GM19397 (cell line): ENCODE data around the gene BHLHA15.
"Not testable (repeated sequence)": the region's sequence is repeated elsewhere in the genome, so short reads cannot be mapped to it uniquely, and the experiment has no call there.

Experiments
- ATAC-seq: cut with Tn5 transposase; IDR thresholded peaks from one replicate; pipeline ENCODE4 v1.9.1; 2021; ENCODE audit warnings: mild to moderate bottlenecking, moderate library complexity; ENCODE audit not compliant: unreplicated experiment

The BHLHA15 gene

DNA sequence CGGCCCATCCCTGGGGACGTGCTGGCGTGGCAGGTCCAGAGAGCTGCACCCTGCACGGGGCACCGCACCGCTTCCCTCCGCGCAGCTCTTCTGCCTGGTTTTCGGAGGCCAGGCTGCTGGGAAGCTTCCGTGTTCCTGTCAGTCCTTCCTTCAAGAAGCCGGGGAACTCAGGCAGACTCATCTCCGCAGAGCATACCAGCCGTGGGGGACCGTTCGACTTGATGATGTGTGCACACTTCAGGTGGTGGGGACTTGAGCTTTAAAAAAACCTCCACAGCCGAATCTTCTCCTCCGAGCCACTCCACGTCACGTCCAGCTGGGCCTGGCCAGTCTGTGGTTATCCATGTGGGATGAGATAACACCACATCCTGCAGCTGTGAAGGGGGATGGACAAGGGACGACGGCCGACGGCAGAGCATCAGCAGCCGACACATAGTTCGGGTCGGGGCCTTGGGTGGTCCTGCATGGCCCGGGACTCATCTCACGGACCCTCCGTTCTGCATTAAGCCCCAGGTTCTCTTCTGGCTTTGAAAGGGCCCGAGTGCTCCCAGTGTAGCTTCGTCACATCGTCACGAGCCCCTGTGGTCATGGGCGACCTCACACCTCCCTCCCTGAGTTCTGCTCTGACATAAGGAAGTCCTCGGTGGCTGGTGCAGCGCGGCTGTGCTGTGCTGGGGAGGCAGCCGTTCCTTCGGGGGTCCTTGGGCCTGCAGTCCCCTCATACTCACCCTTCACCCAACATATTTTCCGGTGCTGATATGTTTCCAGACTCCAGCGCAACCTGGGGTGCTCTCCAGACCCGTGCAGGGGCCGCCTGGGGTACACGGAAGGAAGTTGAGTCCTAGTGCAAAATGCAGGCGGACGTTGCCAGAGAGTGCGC lies 4.5 kb upstream of the BHLHA15 start:
- ATAC-seq = no peak

DNA sequence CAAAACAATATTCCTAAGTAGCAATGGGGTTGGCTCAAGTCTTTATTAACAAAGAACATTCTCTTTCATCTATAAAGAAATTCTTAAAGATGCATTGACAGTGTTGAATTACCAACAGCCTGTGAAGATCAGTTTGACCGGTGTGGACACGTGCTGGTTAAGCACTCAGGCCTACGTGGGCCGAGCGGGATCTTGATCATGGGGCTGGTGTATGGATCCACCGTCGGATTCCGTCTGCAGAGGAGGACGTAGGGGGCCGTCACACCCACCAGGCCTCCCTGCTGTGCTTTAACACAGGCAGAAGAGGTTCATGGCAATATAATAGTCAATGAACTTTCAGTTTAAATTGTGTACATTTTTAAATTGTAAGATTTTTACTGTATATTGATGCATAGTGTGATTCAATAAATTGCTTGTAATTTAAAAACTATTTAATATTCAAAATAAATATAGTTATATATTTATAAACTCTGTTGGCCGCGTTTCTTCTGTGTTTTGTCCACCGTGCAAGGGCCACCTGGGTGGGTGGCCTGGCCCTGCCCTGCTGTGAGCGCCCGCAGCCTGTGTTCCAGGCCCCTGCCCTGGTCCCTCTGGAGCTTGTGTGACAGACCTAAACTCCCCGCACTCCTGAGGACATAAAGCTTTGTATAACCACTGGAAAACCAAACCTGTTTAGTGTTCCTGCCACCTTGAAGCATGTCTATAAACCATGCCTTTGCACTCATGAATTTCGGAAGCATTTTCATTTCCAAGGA lies 1.9 kb upstream of the BHLHA15 start:
- ATAC-seq = no peak

DNA sequence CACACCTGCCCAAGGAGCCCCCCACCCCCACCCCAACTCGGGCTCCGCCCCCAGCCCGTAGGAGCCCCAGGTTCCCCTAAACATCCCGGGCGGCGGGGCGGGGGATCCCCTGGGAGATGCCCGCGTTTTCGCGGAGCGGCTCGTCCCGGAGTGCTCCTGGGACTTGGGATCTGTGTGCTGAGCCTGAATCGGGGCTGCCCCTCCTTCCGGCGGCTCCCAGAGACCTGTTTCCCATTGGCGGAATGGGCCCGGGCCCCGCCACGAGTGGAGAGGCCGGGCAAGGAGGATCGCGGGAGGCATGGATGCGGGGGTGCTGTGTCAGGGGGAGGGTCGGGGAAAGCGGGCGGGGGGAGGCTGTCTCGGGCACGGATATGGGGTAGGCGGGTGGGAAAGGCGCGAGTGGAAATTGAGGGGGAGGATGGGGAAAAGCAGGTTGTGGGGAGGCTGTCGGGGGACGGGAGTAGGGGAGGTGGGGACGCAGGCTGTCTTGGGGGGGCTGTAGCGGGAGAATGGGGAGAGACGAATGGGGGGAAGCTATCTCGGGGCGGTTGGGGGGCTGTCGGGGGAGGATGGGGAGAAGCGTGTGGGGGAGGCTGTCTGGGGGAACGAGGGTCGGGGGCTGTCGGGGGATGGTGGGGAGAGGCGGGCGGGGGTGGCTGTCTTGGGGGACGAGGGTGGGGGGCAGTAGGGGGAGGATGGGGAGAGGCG lies 572 bp upstream of the BHLHA15 start:
- ATAC-seq = no peak

DNA sequence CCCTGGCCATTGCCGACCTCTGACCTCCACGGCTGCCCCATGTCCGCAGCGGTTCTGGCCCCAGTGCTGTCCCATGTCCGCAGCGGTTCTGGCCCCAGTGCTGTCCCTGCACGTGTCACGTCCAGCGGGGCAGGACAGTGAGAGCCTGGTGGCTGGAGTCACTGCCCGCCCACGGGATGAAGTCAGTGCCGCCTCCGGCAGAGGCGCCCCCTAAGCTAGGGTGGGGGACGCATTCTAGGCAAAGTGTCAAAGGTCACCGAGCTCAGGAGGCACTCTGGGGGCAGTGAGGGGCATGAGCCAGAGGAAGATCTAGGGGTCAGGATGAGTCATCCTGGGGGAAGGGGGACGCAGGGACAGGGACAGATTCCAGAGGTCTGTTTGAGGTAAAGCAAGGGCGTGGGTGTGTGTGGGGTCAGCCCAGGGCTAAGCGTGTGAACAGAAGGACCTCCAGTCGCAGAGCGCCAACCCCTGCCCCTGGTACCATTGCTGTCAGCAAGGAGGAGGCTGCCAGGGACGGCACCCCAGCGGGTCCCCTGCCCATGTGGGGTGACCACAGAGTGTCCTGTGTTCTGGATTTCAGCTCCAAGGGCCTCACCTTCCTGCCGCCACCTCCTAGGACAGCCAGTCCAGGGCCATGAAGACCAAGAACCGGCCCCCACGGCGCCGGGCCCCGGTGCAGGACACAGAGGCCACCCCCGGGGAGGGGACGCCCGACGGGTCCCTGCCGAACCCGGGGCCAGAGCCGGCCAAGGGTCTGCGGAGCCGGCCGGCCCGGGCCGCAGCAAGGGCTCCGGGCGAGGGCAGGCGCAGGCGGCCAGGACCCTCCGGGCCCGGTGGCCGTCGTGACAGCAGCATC lies 665 bp downstream of the BHLHA15 start:
- no peak for ATAC-seq

DNA sequence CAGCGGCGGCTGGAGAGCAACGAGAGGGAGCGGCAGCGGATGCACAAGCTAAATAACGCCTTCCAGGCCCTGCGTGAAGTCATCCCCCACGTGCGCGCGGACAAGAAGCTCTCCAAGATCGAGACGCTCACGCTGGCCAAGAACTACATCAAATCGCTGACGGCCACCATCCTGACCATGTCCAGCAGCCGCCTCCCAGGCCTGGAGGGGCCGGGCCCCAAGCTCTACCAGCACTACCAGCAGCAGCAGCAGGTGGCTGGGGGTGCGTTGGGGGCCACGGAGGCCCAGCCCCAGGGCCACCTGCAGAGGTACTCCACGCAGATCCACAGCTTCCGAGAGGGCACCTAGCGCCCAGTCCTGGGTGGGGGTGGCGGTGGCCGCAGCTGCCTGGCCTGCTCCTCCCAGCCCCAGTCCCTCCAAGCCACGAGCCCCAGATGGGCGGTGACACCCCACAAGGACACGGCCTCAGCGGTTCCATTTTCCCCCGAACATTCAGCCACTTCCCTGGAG lies 1.3 kb downstream of the BHLHA15 start:
- ATAC-seq = no peak

DNA sequence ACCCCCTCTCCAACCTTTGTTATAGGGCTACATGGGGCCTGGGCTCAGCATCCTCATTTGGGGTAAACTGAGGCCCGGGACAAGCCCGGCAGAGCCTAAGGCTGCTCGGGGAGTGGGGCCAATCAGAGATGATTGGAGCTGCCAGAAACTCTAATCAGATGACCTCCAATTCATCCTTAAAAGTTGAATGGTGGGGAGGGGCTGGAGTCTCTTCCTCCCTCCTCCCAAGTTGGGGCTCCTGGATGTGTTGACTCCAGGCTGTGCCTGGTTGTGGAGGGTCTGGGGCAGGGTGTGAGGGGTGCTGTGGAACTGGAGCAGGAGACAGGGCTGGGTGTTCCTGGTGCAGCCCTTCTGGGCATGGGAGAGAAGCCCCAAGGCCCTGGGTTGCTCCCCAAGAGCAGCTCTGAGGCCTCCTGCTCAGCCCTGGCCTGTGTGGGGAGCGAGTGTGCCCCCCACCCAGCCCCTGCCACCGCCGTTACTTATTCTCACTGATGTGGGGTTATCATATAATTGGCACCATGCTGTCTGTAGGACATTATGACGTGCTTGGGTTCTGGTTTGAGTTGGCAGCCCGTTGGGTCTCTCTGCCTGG lies 2.2 kb downstream of the BHLHA15 start:
- no peak for ATAC-seq

DNA sequence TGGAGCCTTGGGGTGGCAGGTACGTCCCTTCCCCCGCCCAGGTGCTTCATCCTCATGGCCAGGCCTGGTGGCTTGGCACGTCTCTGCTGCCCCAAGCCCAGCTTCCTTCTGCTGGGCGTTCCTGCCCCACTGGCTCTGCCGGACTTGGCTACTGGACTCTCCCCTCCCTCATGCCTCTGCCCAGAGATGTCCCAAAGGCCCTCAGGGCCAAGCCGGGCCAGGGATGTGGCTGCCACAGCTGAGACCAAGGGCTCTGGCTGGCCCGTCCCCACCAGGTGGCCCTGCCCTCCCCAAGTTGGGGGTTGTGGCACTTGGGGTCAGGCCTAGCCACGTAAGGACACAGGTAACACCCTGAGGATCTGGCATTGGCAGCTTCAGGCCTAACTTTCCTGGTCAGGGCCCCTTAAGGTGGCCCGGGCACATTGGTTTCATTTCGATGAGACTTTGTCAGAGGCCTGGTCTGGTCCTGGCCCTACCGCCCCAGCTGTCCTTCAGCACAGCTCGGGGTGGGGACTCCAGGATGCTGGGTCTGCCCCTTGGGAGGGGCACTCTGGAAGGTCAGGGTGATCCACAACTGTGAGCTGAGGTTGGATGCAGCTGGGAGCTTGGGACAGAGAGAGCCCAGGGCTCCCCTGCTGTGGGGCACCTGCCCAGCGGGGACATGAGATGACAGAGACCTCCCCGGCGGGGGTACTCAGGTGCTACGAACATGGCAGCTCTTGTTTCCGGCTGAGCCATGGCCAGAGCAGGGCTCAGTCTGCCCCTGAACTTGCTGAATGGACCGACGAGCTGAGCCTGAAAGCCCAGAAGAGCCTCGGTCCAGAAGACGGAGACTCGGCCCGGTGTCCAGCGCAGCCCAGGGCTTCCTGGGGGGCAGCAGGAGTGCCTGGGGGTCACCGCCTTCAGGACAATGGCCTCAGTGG lies 2.9 kb downstream of the BHLHA15 start:
- ATAC-seq = no peak

DNA sequence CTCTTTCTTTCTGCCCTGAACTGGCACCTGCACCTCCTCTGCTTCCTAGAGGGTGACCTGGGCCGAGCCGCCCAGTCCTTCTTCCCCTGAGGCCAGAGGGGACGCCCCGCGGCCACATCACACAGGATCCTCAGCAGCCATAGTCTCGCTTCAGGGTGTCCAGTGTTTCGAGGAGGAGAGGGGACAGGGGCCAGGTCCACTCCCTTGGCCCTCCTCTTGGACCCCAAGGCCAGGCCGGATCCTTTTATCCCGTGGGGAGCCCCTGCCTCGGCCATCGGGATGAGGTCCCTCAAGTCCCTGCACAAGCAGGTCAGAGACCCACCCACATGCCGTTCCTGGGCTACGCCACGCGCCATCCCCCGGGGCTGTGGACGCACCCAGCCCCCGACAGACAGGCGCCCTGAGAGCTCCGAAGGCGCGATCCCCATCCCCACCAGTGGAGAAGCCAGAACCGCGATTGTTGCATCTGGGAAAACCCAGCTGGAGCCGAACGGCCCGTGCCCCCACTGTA lies 3.6 kb downstream of the BHLHA15 start:
- ATAC-seq = no peak

DNA sequence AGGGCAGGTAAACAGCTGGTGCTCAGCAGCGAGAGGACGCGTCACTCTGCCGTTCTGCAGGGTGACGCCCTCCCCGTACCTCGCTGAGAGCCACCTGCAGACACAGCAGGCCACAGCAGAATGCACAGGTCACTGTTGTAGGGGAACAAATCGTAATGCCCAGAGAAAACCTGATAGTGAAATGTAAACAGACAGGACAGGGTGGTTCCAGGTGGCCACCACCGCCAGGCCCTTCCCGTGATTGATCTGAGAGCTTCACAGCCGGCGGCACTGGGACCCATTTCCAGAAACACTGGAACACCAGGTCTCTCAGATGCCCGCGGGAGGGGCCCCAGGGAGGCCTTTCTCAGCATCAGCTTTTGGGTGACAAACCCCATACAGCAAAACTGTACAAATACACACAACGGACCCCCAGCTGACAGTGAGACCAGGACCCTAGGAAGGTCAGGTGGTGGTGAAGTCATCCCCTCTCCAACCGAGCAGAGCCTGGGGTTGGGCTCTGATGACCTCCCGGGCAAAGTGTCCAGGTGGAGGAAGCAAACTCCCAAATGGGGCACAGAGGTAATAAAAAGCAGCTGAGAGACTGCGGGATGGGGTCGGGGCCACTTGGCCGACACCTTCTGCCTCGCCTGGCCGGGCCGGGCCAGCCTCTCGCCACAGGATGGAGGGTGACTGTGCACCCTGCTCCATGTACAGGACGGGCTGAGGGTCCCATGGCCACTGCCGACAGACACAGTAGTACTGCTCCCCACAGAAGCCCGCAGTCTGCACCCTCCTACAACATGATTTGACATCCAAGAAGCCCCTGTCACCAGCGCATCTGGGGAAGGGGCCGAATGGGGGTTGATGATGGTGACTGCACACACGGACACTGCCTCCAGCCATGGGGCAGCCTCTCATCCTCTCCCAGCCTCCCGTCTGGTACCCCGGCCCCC lies 4.6 kb downstream of the BHLHA15 start:
- ATAC-seq = no peak

DNA sequence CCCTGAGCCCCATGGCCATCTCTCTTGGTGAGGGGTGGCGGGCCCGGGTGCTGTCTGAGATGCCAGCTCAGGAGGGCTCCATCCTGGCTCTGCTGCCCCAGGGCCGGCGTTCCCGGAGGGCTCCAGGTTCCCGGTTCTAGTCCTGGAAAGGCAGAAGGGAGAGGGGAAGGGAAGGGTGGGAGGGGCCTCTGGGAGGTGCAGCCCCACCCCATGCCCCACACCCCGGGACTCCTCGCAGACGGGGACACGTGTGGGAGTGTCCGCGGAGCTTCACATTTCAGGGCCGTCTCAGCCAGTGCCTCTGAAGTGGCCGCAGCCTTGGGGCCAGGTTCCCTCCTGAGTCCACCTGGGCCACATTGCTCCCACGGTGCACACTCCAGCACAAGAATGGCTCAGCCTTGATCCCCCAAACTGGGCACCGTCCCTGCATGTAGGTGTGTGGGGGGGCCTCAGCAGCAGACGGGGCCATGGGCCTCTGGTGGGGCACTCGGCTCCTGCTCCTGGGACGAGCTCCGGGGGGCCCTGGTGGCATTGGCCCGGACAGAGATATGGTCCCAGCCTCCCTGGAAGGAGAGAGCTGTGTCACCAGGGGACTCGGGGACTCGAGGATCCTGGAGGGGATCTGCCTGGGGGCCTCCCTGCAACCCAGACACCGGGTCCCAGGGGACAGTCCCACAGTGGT lies 5.8 kb downstream of the BHLHA15 start:
- no peak for ATAC-seq

DNA sequence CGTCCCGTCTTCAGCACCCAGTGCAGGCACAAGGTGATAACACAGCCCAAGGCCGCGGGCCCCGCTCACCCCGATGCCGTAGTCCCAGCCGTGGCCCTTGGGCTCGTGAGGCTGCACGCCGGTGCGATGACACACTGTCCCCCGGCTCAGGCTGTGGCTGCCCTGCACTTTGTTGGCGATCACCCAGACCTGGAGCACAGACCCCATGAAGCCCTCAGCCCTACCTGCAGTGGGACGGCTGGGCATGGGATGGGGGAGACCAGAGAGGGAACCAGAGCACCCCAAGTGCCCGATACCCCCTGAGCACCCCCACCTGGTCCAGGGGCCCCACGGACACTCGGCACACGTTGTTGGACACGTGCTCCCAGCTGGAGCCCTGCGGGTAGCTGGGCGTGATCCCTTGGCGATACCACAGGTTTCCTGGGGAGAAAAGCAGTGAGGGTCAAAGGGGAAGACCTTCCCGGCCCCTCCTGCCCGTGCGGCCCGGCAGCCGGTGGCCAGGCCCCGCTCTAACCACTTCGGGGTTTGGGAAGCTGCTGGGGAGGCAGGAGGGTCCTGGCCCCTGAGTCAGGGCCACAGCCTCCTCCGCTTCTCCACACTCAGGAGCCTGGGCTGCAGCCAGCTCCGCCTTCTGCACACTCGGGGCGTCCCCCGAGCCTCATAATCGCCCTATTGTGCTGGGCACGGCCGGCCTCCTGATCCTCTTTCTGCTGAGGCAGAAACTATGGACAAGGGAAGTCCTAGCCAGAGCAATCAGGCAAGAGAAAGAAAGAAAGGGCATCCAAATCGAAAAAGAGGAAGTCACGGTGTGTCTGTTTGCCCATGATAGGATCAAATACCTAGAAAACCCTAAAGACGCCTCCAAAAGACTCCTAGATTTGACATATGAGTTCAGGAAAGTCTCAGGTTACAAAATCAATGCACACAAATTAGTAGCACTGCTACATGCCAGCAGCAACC lies 6.7 kb downstream of the BHLHA15 start:
- ATAC-seq = no peak

DNA sequence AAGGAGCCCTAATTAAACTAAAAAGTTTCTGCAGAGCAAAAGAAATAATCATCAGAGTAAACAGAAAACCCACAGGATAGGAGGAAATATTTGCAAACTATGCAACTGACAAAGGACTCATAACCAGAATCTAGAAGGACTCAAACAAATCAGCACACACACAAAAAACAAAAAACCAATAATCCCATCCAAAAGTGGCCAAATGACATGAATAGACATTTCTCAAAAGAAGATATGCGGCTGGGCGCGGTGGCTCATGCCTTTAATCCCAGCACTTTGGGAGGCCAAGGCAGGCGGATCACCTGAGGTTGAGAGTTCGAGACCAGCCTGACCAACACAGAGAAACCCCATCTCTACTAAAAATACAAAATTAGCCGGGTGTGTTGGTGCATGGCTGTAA lies 8.1 kb downstream of the BHLHA15 start:
- not testable (repeated sequence) for ATAC-seq

DNA sequence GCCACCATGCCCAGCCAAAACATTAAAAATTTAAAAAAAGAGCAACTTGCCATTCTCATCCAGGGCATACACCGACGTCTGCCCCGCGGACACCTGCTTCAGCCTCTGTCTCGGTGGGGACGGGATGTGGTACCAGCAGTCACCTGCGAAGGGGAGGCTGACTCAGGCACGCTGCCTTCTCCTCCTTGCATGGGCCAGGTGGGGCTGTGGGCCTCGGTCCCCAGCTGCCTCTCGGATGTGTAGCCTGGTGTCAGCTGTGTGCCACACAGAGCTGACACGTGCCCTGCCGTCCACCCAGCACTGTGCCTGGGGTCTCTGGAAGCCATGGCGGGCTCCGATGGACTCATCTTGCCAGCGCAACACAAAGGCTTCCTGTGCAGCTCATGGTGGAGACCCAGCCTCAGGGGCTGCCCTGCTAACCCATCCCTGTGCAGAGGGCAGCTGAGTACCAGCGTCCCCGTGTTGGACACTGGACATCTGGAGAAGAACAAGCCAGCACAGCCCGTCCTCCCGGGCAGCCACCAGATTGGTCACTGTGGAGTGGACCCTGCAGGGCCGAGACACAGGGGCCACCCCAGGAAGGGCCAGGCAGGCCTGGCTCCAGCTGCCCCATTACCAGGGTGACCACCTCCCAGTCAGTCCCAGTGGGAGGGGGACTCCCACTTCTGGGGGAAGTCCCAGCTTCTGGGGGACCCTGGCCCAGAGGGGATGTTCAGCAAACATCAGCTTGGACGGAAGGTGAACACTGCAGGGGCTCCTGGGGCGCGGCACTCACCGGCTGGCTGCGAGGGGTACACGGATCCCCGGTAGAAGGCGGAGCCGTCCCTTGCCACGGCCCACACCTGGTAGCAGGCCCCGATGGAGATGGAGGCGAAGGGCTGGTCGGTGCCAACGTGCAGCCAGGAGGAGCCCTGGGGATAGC lies 10.6 kb downstream of the BHLHA15 start:
- ATAC-seq = no peak

DNA sequence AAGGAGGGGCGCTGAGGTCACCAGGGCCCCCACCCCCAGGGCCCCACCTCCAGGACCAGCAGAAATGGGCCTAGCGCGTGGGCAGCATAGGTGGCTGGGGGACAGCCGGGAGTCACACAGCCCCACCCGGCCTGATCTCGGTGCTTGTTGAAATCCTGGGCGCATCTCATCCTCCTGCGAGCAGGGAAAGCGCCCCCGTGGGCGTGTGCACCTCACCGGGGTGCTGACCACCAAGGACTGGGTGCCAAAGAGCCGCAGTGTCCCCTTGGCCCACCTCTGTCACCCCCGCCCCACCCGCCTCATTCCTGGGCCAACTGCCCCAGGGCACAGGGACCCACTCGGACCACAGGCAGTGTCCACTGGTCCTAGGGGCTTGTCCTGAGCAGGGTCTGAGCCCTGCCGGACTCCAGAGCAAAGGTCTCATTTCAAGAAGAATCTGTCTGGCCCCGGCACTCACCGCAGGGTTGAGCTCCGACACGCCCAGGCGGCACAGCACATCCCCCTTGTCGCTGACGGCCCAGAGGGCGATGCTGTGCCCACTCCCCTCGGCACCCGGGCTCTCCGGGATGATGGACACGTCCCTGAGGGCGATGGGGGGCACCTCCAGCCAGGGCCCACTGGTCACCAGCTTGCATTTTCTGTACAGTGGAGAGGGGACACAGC lies 11.4 kb downstream of the BHLHA15 start:
- no peak for ATAC-seq
